CD4-positive, alpha-beta T cell (primary cell): ENCODE data around the gene BDH1. TPM values are rescaled to one million over a fixed set of nuclear protein-coding genes. Genes with fewer than 3 reads are reported as not detected.
"Not testable (repeated sequence)": the region's sequence is repeated elsewhere in the genome, so short reads cannot be mapped to it uniquely, and the experiment has no call there.

ENCODE experiments used
- ATAC-seq: fragments of 200-7000 bp; cut with Tn5 transposase; one replicate; pipeline ENCODE4 v1.10.0; 2022; ENCODE audit warnings: mild to moderate bottlenecking; ENCODE audit not compliant: poor library complexity
- CTCF ChIA-PET: fragments of 350-600 bp; sonication (Branson Sonifier 250); formaldehyde crosslinking; loops from one replicate; lab custom pipeline; 2021; ENCODE audit warnings: antibody characterized with exemption, inconsistent platforms; lab: Charles Lee
- POLR2A ChIA-PET: fragments of 350-600 bp; sonication (Branson Sonifier 250); formaldehyde crosslinking; loops from one replicate; lab custom pipeline; 2021; ENCODE audit warnings: antibody characterized with exemption, inconsistent platforms; lab: Charles Lee
- DNase-seq, 14 experiments: peaks; one replicate each; pipeline ENCODE4 v3.0.0-alpha.2; 2013 to 2020; ENCODE audit warnings: mixed read lengths in 2 of 14
- H3K27ac ChIP-seq, 2 donors: one replicate each; pipeline versions ENCODE4 v1.5.1 to v1.7.0; 2013; ENCODE audit warnings: low read length in 2 of 2, low read depth in 1 of 2, mild to moderate bottlenecking in 1 of 2
- H3K27me3 ChIP-seq, 2 experiments: 1 replicate in 1 of 2; 2 replicates in 1 of 2; pipeline versions ENCODE4 v1.6.1 to v1.7.0; 2013; ENCODE audit warnings: low read length in 2 of 2, control low read depth in 1 of 2, mild to moderate bottlenecking in 1 of 2, moderate library complexity in 1 of 2; ENCODE audit not compliant: insufficient read depth in 2 of 2, control insufficient read depth in 1 of 2
- H3K36me3 ChIP-seq: one replicate; pipeline ENCODE4 v1.6.1; 2013; ENCODE audit warnings: low read length, control low read depth; ENCODE audit not compliant: insufficient read depth
- H3K4me1 ChIP-seq: one replicate; pipeline ENCODE4 v1.6.1; 2013; ENCODE audit warnings: low read length, control low read depth; ENCODE audit not compliant: insufficient read depth
- H3K4me3 ChIP-seq: one replicate; pipeline ENCODE4 v1.5.1; 2013; ENCODE audit warnings: mild to moderate bottlenecking, low read length, moderate library complexity
- H3K9me3 ChIP-seq, 2 experiments: 1 replicate in 1 of 2; 2 replicates in 1 of 2; pipeline versions ENCODE4 v1.6.1 to v1.7.0; 2013; ENCODE audit warnings: low read length in 2 of 2, mild to moderate bottlenecking in 2 of 2, control low read depth in 1 of 2, moderate library complexity in 1 of 2; ENCODE audit not compliant: control insufficient read depth in 1 of 2, insufficient read depth in 1 of 2
- H3K27ac Mint-ChIP-seq: one replicate; pipeline ENCODE4 v1.8.0; 2020; ENCODE audit warnings: mixed read lengths
- H3K27me3 Mint-ChIP-seq: one replicate; pipeline ENCODE4 v1.8.0; 2021; ENCODE audit warnings: mixed read lengths
- H3K36me3 Mint-ChIP-seq: one replicate; pipeline ENCODE4 v1.8.0; 2021; ENCODE audit warnings: low read depth, mixed read lengths
- H3K4me1 Mint-ChIP-seq: one replicate; pipeline ENCODE4 v1.8.0; 2021; ENCODE audit warnings: low read depth, mixed read lengths
- H3K4me3 Mint-ChIP-seq: one replicate; pipeline ENCODE4 v1.8.0; 2020; ENCODE audit warnings: mild to moderate bottlenecking, mixed read lengths
- H3K9me3 Mint-ChIP-seq: one replicate; pipeline ENCODE4 v1.8.0; 2020; ENCODE audit warnings: mixed read lengths
- CTCF ChIP-seq: fragments of 200-600 bp; IDR thresholded peaks from one replicate; pipeline ENCODE4 v1.8.0; 2022; ENCODE audit warnings: antibody characterized with exemption, mild to moderate bottlenecking
- intact Hi-C, 2 experiments: fragments of 100-400 bp; cut with DNase I in 1 of 2; cut with micrococcal nuclease in 1 of 2; formaldehyde crosslinking; loops; one replicate each; pipeline versions ENCODE4 v1.15.1 to v1.9.0; 2023 to 2025; cut with DNase I, micrococcal nuclease
- total RNA-seq, 174 experiments: library from RNA in 2 of 174; stranded (reverse) in 2 of 174; gene quantifications; one replicate each; pipeline ENCODE4 v1.2.3 and lab custom pipeline; 2021 to 2026

Gene BDH1
- total RNA-seq, 2 experiments from 2014 or later = 17.7 to 22.2 TPM

GRCh38 chr3:197520311-197521276 lies 35.2 kb downstream of the BDH1 start:
- DNase-seq (no peak), ATAC-seq (peak; percentile 21)
- intact Hi-C loops = no loop called here
- Mint-ChIP-seq H3K36me3 (peaks cover 71% of the 10 kb centered on the region), H3K9me3 (no peaks in the 10 kb centered on the region), H3K27ac (peak overlapping the region; percentile 56), H3K27me3 (no peaks in the 10 kb centered on the region), H3K4me3 (no peak overlapping the region), H3K4me1 (peaks cover 4% of the 10 kb centered on the region)
- peaks cover 11% of the 10 kb centered on the region for H3K4me1 ChIP-seq
- no peak overlapping the region for H3K27ac ChIP-seq
- no peaks in the 10 kb centered on the region for H3K27me3 ChIP-seq
- peaks cover 23% of the 10 kb centered on the region for H3K36me3 ChIP-seq
- ChIA-PET POLR2A (no interaction called here), CTCF (no interaction called here)
- H3K9me3 ChIP-seq = peaks cover 0 to 8% of the 10 kb centered on the region in 2 experiments
- no peak overlapping the region for H3K4me3 ChIP-seq
- no peak for TF ChIP-seq CTCF

GRCh38 chr3:197519801-197520211 lies 36.0 kb downstream of the BDH1 start:
- TF ChIP-seq CTCF = no peak
- Histone ChIP-seq H3K27ac (no peak overlapping the region), H3K4me3 (no peak overlapping the region), H3K27me3 (no peaks in the 10 kb centered on the region), H3K36me3 (peaks cover 18% of the 10 kb centered on the region), H3K9me3 (peaks cover 0 to 8% of the 10 kb centered on the region in 2 experiments), H3K4me1 (peaks cover 11% of the 10 kb centered on the region)
- CTCF ChIA-PET = no interaction called here
- peaks cover 4% of the 10 kb centered on the region for H3K4me1 Mint-ChIP-seq
- no peak overlapping the region for H3K27ac Mint-ChIP-seq
- peak in 1 of 14 experiments; percentile 5 for DNase-seq
- peaks cover 70% of the 10 kb centered on the region for H3K36me3 Mint-ChIP-seq
- intact Hi-C loops = no loop called here
- no peak overlapping the region for H3K4me3 Mint-ChIP-seq
- POLR2A ChIA-PET = no interaction called here
- H3K9me3 Mint-ChIP-seq = no peaks in the 10 kb centered on the region
- H3K27me3 Mint-ChIP-seq = no peaks in the 10 kb centered on the region
- ATAC-seq = no peak

GRCh38 chr3:197518881-197519421 lies 36.8 kb downstream of the BDH1 start:
- intact Hi-C loops = no loop called here

GRCh38 chr3:197517922-197518683 lies 37.7 kb downstream of the BDH1 start:
- POLR2A ChIA-PET, CTCF ChIA-PET, ATAC-seq, H3K27me3 ChIP-seq, H3K4me3 Mint-ChIP-seq, H3K9me3 Mint-ChIP-seq, H3K27ac ChIP-seq, H3K27me3 Mint-ChIP-seq, intact Hi-C loops, H3K4me1 Mint-ChIP-seq, H3K9me3 ChIP-seq, H3K27ac Mint-ChIP-seq, H3K4me3 ChIP-seq: not testable (repeated sequence)
- DNase-seq = peak in 3 of 14 experiments; percentile 21 to 55 (median 36)
- H3K4me1 ChIP-seq = peaks cover 11% of the 10 kb centered on the region
- H3K36me3 ChIP-seq = peaks cover 23% of the 10 kb centered on the region
- peaks cover 66% of the 10 kb centered on the region for H3K36me3 Mint-ChIP-seq

More at GRCh38 chr3:197518881-197519421, 36.8 kb downstream of the BDH1 start:
- Histone ChIP-seq H3K4me1 (peaks cover 11% of the 10 kb centered on the region), H3K4me3 (no peak overlapping the region), H3K9me3 (peaks cover 0 to 8% of the 10 kb centered on the region in 2 experiments), H3K27me3 (no peaks in the 10 kb centered on the region), H3K36me3 (peaks cover 23% of the 10 kb centered on the region), H3K27ac (peak overlapping the region in 1 of 2 donors; percentile 40)
- ChIA-PET POLR2A (no interaction called here), CTCF (no interaction called here)
- Mint-ChIP-seq H3K36me3 (peaks cover 70% of the 10 kb centered on the region), H3K27me3 (no peaks in the 10 kb centered on the region), H3K4me3 (no peak overlapping the region), H3K4me1 (peaks cover 4% of the 10 kb centered on the region), H3K27ac (peak overlapping the region; percentile 63), H3K9me3 (no peaks in the 10 kb centered on the region)
- DNase-seq = peak in 4 of 14 experiments; percentile 8 to 49 (median 28)
- no peak for ATAC-seq
- TF ChIP-seq CTCF = no peak
